ENCODE results near the gene GRAMD2B. TPM values are rescaled to one million over a fixed set of nuclear protein-coding genes. Genes with fewer than 3 reads are reported as not detected.
"Not testable (repeated sequence)": the region's sequence is repeated elsewhere in the genome, so short reads cannot be mapped to it uniquely, and the experiment has no call there.

Gene GRAMD2B
- polyA plus RNA-seq (2012; ENCODE audit: missing spikeins) = 5.2 TPM

GRCh38 chr5:126422994-126423788 lies at the start of gene GRAMD2B:
TSS of gene GRAMD2B (plus strand) at chr5:126423409. CDS start at chr5:126423607, 198 bp downstream.
- DNase-seq (ENCODE audit: insufficient read length) = peak; percentile 40
- peak; percentile 44; the same call in 1 of the 2 replicates for TF ChIP-seq POLR2A (IDR thresholded peaks at IDR 0.05; ENCODE audit: low read depth, low read length)
- TF ChIP-seq TAF1 (IDR thresholded peaks at IDR 0.05; ENCODE audit: borderline replicate concordance, low read depth, low read length) = peak; percentile 7; the same call in 1 of the 2 replicates
- TF ChIP-seq POLR2AphosphoS5 (IDR thresholded peaks at IDR 0.05; ENCODE audit: low read depth, low read length) = no peak
- FAIRE-seq = peak; percentile 99

GRCh38 chr5:126374109-126374416 lies 49.1 kb upstream of the GRAMD2B start:
- TF ChIP-seq TAF1 (IDR thresholded peaks at IDR 0.05; ENCODE audit: borderline replicate concordance, low read depth, low read length) (no peak), POLR2A (IDR thresholded peaks at IDR 0.05; ENCODE audit: low read depth, low read length) (no peak), POLR2AphosphoS5 (IDR thresholded peaks at IDR 0.05; ENCODE audit: low read depth, low read length) (no peak)
- FAIRE-seq = no peak
- no peak for DNase-seq (ENCODE audit: insufficient read length)

GRCh38 chr5:126376443-126376842 lies 46.8 kb upstream of the GRAMD2B start:
- DNase-seq (ENCODE audit: insufficient read length) (no peak), FAIRE-seq (no peak)
- no peak for TF ChIP-seq POLR2AphosphoS5 (IDR thresholded peaks at IDR 0.05; ENCODE audit: low read depth, low read length)
- TF ChIP-seq TAF1 (IDR thresholded peaks at IDR 0.05; ENCODE audit: borderline replicate concordance, low read depth, low read length) = no peak
- TF ChIP-seq POLR2A (IDR thresholded peaks at IDR 0.05; ENCODE audit: low read depth, low read length) = no peak

- no peak for DNase-seq (ENCODE audit: insufficient read length)
- FAIRE-seq = no peak
- no peak for TF ChIP-seq TAF1 (IDR thresholded peaks at IDR 0.05; ENCODE audit: borderline replicate concordance, low read depth, low read length)
- TF ChIP-seq POLR2AphosphoS5 (IDR thresholded peaks at IDR 0.05; ENCODE audit: low read depth, low read length) = no peak
- TF ChIP-seq POLR2A (IDR thresholded peaks at IDR 0.05; ENCODE audit: low read depth, low read length) = no peak
Measured at GRCh38 chr5:126377424-126377823, 45.8 kb upstream of the GRAMD2B start.

- not testable (repeated sequence) for FAIRE-seq; DNase-seq (ENCODE audit: insufficient read length)
Measured at GRCh38 chr5:126380316-126380715, 42.9 kb upstream of the GRAMD2B start.

- DNase-seq (ENCODE audit: insufficient read length) = no peak
- FAIRE-seq = no peak
- TF ChIP-seq TAF1 (IDR thresholded peaks at IDR 0.05; ENCODE audit: borderline replicate concordance, low read depth, low read length) (no peak), POLR2AphosphoS5 (IDR thresholded peaks at IDR 0.05; ENCODE audit: low read depth, low read length) (no peak), POLR2A (IDR thresholded peaks at IDR 0.05; ENCODE audit: low read depth, low read length) (no peak)
Measured at GRCh38 chr5:126383246-126383645, 40.0 kb upstream of the GRAMD2B start.

- FAIRE-seq (no peak), DNase-seq (ENCODE audit: insufficient read length) (no peak)
- no peak for TF ChIP-seq POLR2AphosphoS5 (IDR thresholded peaks at IDR 0.05; ENCODE audit: low read depth, low read length)
- TF ChIP-seq POLR2A (IDR thresholded peaks at IDR 0.05; ENCODE audit: low read depth, low read length) = no peak
- TF ChIP-seq TAF1 (IDR thresholded peaks at IDR 0.05; ENCODE audit: borderline replicate concordance, low read depth, low read length) = no peak
Measured at GRCh38 chr5:126383776-126384175, 39.4 kb upstream of the GRAMD2B start.

GRCh38 chr5:126384985-126385384 lies 38.2 kb upstream of the GRAMD2B start:
- FAIRE-seq = no peak
- no peak for TF ChIP-seq POLR2A (IDR thresholded peaks at IDR 0.05; ENCODE audit: low read depth, low read length)
- no peak for TF ChIP-seq POLR2AphosphoS5 (IDR thresholded peaks at IDR 0.05; ENCODE audit: low read depth, low read length)
- TF ChIP-seq TAF1 (IDR thresholded peaks at IDR 0.05; ENCODE audit: borderline replicate concordance, low read depth, low read length) = no peak
- DNase-seq (ENCODE audit: insufficient read length) = no peak

- no peak for DNase-seq (ENCODE audit: insufficient read length)
- TF ChIP-seq POLR2A (IDR thresholded peaks at IDR 0.05; ENCODE audit: low read depth, low read length) (no peak), POLR2AphosphoS5 (IDR thresholded peaks at IDR 0.05; ENCODE audit: low read depth, low read length) (no peak), TAF1 (IDR thresholded peaks at IDR 0.05; ENCODE audit: borderline replicate concordance, low read depth, low read length) (no peak)
- no peak for FAIRE-seq
Measured at GRCh38 chr5:126385524-126386502, 37.4 kb upstream of the GRAMD2B start.

- TF ChIP-seq TAF1 (IDR thresholded peaks at IDR 0.05; ENCODE audit: borderline replicate concordance, low read depth, low read length) (no peak), POLR2A (IDR thresholded peaks at IDR 0.05; ENCODE audit: low read depth, low read length) (no peak), POLR2AphosphoS5 (IDR thresholded peaks at IDR 0.05; ENCODE audit: low read depth, low read length) (no peak)
- FAIRE-seq (no peak), DNase-seq (ENCODE audit: insufficient read length) (no peak)
Measured at GRCh38 chr5:126389179-126389578, 34.0 kb upstream of the GRAMD2B start.

- DNase-seq (ENCODE audit: insufficient read length) (no peak), FAIRE-seq (no peak)
- TF ChIP-seq TAF1 (IDR thresholded peaks at IDR 0.05; ENCODE audit: borderline replicate concordance, low read depth, low read length) = no peak
- no peak for TF ChIP-seq POLR2A (IDR thresholded peaks at IDR 0.05; ENCODE audit: low read depth, low read length)
Measured at GRCh38 chr5:126390051-126390450, 33.2 kb upstream of the GRAMD2B start.
